Stimulated activated CD8-positive, alpha-beta memory T cell treated with anti-CD3 and anti-CD28 coated beads, Interleukin-12 subunit alpha, Interleukin-12 subunit beta, amount 100 ng/mL, for 24 hours (primary cell): ENCODE results near the gene NHLRC1.

ENCODE experiments used
- DNase-seq: peaks from one replicate; pipeline ENCODE4 v3.0.0-alpha.2; 2020; ENCODE audit errors: extremely low read depth

Gene NHLRC1

GRCh38 chr6:18139935-18140621 is 17.6 kb upstream of the NHLRC1 start:
- no peak for DNase-seq

GRCh38 chr6:18138906-18139305 is 16.4 kb upstream of the NHLRC1 start:
- no peak for DNase-seq

- DNase-seq: no peak
Measured at GRCh38 chr6:18136260-18136659, 13.8 kb upstream of the NHLRC1 start.

GRCh38 chr6:18135171-18135570 is 12.7 kb upstream of the NHLRC1 start:
- DNase-seq: no peak

GRCh38 chr6:18132346-18132745 is 9.9 kb upstream of the NHLRC1 start:
- no peak for DNase-seq

GRCh38 chr6:18126121-18126520 is 3.6 kb upstream of the NHLRC1 start:
- DNase-seq: no peak

GRCh38 chr6:18121580-18122127 is 823 bp downstream of the NHLRC1 start:
- no peak for DNase-seq

- no peak for DNase-seq
Measured at GRCh38 chr6:18119236-18119635, 3.2 kb downstream of the NHLRC1 start.

GRCh38 chr6:18118330-18118729 is 4.1 kb downstream of the NHLRC1 start:
- DNase-seq: no peak

GRCh38 chr6:18117136-18117535 is 5.3 kb downstream of the NHLRC1 start:
- no peak for DNase-seq

GRCh38 chr6:18115356-18115755 is 7.1 kb downstream of the NHLRC1 start:
- no peak for DNase-seq

- DNase-seq: no peak
Measured at GRCh38 chr6:18110162-18110561, 12.3 kb downstream of the NHLRC1 start.

GRCh38 chr6:18107061-18107460 is 15.4 kb downstream of the NHLRC1 start:
- DNase-seq: no peak

- DNase-seq: no peak
Measured at GRCh38 chr6:18102783-18103509, 19.5 kb downstream of the NHLRC1 start.

GRCh38 chr6:18101873-18102272 is 20.6 kb downstream of the NHLRC1 start:
- DNase-seq: no peak

GRCh38 chr6:18101271-18101670 is 21.2 kb downstream of the NHLRC1 start:
- no peak for DNase-seq

GRCh38 chr6:18100296-18100695 is 22.2 kb downstream of the NHLRC1 start:
- no peak for DNase-seq

- DNase-seq: no peak
Measured at GRCh38 chr6:18099511-18099910, 23.0 kb downstream of the NHLRC1 start.

- no peak for DNase-seq
Measured at GRCh38 chr6:18096423-18096822, 26.1 kb downstream of the NHLRC1 start.

GRCh38 chr6:18091382-18091781 is 31.1 kb downstream of the NHLRC1 start:
- DNase-seq: no peak

- DNase-seq: no peak
Measured at GRCh38 chr6:18090349-18090786, 32.1 kb downstream of the NHLRC1 start.

- DNase-seq: no peak
Measured at GRCh38 chr6:18088419-18089296, 33.8 kb downstream of the NHLRC1 start.
